HG03439 (cell line): ENCODE measurements around the gene RBM7.

Experiments
- ATAC-seq: cut with Tn5 transposase; IDR thresholded peaks from one replicate; pipeline ENCODE4 v1.9.1; 2021; ENCODE audit warnings: mild to moderate bottlenecking, moderate library complexity; ENCODE audit not compliant: unreplicated experiment

The RBM7 gene

DNA sequence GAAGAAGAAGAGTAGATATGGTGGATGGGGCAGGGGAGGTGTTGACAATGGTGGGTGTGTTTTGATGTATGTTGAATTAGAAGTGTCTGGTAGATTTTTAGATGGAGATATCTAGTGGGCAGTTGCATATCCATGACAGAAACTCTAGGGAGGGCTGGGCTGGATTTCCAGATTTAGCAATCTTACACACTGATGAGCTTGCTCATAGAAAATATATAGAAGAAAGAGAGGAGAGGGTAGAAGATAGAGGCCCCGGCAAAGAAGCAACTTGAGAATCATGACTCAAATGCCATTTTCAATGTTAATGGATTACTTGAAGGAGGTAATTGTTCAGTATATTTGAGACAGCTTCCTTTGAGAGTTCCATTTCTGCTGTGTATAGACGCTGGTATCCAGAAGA lies 47.0 kb downstream of the RBM7 start:
- no peak for ATAC-seq

- no peak for ATAC-seq
These were observed 47.4 kb downstream of the RBM7 start for GRCh38 chr11:114447892-114448291.

- ATAC-seq: no peak
These were observed 48.5 kb downstream of the RBM7 start for GRCh38 chr11:114448749-114449482.

- ATAC-seq: no peak
These were observed 49.4 kb downstream of the RBM7 start for GRCh38 chr11:114449845-114450244.

DNA sequence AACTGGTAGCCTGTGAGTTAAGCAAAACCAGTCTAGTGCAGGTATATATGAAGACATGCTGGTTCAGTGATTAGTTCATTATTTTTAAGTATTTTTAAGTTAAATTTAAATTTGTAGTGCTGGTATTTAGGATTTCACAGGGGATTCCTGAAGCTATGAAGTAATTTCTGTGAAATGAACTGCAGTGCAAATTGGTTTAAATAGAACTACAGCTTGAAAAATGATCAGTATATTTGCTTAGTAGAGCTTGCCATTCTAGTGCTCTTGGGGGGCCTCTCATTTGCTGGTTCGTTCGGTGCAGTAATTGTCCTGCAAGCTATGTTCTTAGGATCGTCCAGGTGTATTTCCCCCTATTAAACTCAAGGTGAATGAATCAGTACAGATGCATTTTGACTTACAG lies 51.9 kb downstream of the RBM7 start:
- no peak for ATAC-seq
